Hair follicle dermal papilla cell (primary cell): ENCODE measurements around the gene ZNF621. TPM values are rescaled to one million over a fixed set of nuclear protein-coding genes. Genes with fewer than 3 reads are reported as not detected.

Source experiments
- small RNA-seq: library from RNA; depleted of rRNA; stranded (forward); fragments of <200 nt; gene quantifications from one replicate; pipeline ENCODE3, GENCODE V24; 2012
- total RNA-seq: library from RNA; depleted of rRNA; stranded (reverse); fragments of >200 nt; gene quantifications from 2 replicates; pipeline ENCODE4 v1.2.3, GENCODE V29; 2012

Gene ZNF621
- 19.6 and 24.7 TPM in 2 replicates for total RNA-seq

GRCh38 chr3:40524568-40525285, at the start of gene ZNF621:
TSS of gene ZNF621 (plus strand) at chr3:40524960. CDS start at chr3:40525841, 881 bp downstream.

GRCh38 chr3:40476478-40477470, 48.0 kb upstream of the ZNF621 start, which contains the start of gene ZNF619:
TSS of gene ZNF619 (plus strand) at chr3:40477122. CDS start at chr3:40477980, 858 bp downstream.

DNA sequence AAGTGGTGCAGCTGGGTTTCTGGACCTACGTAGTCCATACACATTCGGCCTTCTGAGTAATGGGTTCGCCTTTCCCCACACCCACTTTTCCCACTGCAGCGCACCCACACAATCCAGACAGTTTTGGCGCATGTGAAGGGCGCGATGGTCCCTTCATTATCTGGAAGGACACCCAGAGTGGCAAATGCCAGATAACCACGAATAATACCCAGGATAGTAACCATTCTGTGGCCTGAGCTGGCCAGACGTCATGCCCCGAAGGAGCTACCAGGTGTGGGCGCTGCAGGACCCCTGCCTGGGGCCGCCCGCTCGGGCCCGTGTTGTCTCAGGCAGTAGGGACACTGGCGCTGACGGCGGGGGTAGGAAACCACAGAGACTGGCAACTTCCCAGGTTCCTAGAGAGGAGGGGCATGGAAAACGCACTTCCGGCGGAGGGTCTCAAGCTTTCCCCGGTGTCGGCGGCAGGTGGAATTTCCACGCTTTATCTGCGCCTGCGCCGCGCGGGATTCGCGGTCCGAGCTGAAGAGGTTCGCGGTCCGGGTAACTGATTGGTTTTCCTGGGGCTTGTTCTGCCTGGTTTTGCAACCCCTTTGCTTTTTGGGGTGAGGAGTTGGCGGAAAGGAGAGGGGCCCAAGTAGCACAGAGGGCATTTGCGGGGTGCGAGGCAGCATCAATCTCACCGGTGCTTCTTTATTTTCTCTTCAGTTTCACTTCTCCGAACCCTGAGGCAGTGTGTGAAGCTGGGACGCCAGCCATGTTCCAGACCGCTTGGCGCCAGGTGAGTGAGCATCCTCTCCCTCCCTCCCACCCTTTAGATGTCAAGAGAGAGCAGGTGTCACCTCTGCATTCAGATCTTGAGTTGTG, 18.9 kb upstream of the ZNF621 start, which contains the start of gene ZNF620:
Gene ZNF620, plus strand, starts transcription at position 441 of the 864 bp plus-strand sequence. Its CDS starts 314 bp downstream, at position 755.

Small RNAs within 50 kb of the gene (small RNA-seq; reads per million reads assigned to genes)
- gene RNU5B-2P, result not detected

Other genes starting within 250 kb of the ZNF621 start
- 9.2 and 10.2 TPM in 2 replicates for gene EIF1B, start 215.3 kb upstream of the ZNF621 start, total RNA-seq
- gene ENTPD3, start 137.8 kb upstream of the ZNF621 start, total RNA-seq, result 0.12 and 0.32 TPM in 2 replicates
- 178 and 195 TPM in 2 replicates for gene RPL14, start 67.6 kb upstream of the ZNF621 start, total RNA-seq
- gene ZNF619, start 47.8 kb upstream of the ZNF621 start, total RNA-seq, result 8.0 and 8.9 TPM in 2 replicates
- gene ZNF620, start 18.9 kb upstream of the ZNF621 start, total RNA-seq, result 0.61 and 0.65 TPM in 2 replicates